Stomach (tissue), 4 donors: ENCODE measurements around the gene TLR9.

Experiments used
- CTCF ChIP-seq, 7 experiments: fragments of 450-650 bp in 4 of 7; fragments of 200-600 bp in 3 of 7; sonication (generic) in 3 of 7; IDR thresholded peaks; one replicate each; pipeline ENCODE4 v1.5.1; 2016 to 2019; ENCODE audit warnings: antibody characterized with exemption in 7 of 7, control low read depth in 2 of 7, mild to moderate bottlenecking in 1 of 7
- EP300 ChIP-seq: sonication (generic); formaldehyde crosslinking; IDR thresholded peaks from one replicate; pipeline ENCODE4 v1.6.1; 2017; ENCODE audit warnings: antibody characterized with exemption
- POLR2A ChIP-seq, 4 donors: fragments of 450-650 bp; IDR thresholded peaks; one replicate each; pipeline ENCODE4 v1.6.1; 2016; ENCODE audit warnings: antibody characterized with exemption in 4 of 4, control low read depth in 2 of 4, mild to moderate bottlenecking in 1 of 4, moderate library complexity in 1 of 4
- POLR2AphosphoS5 ChIP-seq, 3 donors: sonication (generic); formaldehyde crosslinking; IDR thresholded peaks; one replicate each; pipeline ENCODE4 v1.6.1; 2016; ENCODE audit warnings: antibody characterized with exemption in 3 of 3

DNA sequence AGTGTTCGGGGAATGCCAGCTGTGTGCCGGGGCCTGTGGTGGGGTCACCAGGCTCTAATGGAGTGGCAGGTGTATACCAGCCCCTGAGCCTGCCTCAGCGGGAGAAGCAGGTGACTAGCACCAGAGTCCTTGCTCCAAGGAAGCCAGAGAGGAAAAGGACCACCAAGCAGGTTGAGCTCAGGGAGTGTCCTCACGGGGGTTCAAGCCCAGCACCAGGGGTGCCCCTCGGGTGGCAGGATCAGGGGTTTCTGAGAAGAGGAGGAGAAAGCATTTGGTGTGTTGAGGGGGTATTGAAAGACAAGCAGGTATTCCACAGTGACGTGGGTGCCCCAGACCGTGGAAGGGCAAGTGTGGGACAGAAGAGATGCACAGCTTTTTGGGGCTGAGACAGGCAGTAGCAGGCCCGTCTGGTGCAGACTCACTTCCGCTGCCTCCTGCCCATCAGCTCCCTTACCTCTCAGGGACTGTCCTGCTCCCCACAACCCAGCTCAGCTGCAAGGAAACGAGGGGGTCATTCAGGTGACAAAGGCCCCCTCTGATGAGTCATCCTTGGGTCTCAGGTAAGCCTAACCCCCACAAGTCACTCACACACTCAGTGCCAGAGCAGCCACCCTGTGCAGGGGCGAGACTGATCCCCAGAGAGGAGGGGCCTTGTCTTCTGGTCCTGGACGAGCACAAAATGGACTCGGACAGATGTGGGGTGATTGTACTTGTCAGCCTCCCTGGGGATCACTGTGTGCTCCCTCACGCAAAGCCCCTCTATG lies 49.8 kb downstream of the TLR9 start:
- TF ChIP-seq CTCF (IDR thresholded peaks at IDR 0.05) (no peak), EP300 (no peak), POLR2AphosphoS5 (IDR thresholded peaks at IDR 0.05) (no peak), POLR2A (IDR thresholded peaks at IDR 0.05) (no peak)
